GM19238 (cell line): ENCODE results near the gene HELLS.
"Not testable (repeated sequence)": the region's sequence is repeated elsewhere in the genome, so short reads cannot be mapped to it uniquely, and the experiment has no call there.

Experiments
- DNase-seq: peaks from one replicate; pipeline ENCODE4 v3.0.0; 2011; ENCODE audit warnings: low spot score; ENCODE audit not compliant: insufficient read length

Gene HELLS

DNA sequence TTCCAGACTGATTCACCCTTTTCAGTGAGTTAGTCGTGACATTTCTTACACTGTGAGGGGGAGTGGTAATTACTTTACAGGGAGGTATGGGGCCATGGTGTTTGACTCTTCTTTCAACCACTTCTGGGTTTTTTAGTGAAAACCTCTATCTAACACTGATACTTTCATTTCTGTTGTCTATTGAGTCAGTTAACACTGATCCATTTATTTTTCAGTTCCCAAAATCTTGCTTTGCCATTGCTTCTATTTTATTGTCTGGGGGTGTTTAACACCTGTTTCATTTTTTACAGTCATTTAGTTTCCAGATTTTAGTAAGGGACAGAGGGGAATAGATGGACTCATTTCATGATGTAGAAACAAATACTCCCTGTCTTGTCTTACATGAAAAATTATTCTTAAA, 61.5 kb downstream of the HELLS start:
- DNase-seq: no peak

GRCh38 chr10:94608559-94608958, 63.0 kb downstream of the HELLS start:
- DNase-seq: no peak

- DNase-seq: no peak
Measured at GRCh38 chr10:94614558-94614957, 69.0 kb downstream of the HELLS start.

GRCh38 chr10:94617389-94617944, 71.9 kb downstream of the HELLS start:
- DNase-seq: no peak

GRCh38 chr10:94622666-94623205, 77.1 kb downstream of the HELLS start:
- DNase-seq: no peak

- no peak for DNase-seq
Measured at GRCh38 chr10:94623572-94623971, 78.0 kb downstream of the HELLS start.

GRCh38 chr10:94626476-94626875, 80.9 kb downstream of the HELLS start:
- no peak for DNase-seq

GRCh38 chr10:94627511-94627910, 81.9 kb downstream of the HELLS start:
- DNase-seq: no peak

- DNase-seq: no peak
Measured at GRCh38 chr10:94630017-94630688, 84.6 kb downstream of the HELLS start.

GRCh38 chr10:94631077-94631875, 85.7 kb downstream of the HELLS start:
- no peak for DNase-seq

- DNase-seq: no peak
Measured at GRCh38 chr10:94632954-94633353, 87.4 kb downstream of the HELLS start.

- DNase-seq: not testable (repeated sequence)
Measured at GRCh38 chr10:94638097-94638496, 92.5 kb downstream of the HELLS start.

- DNase-seq: no peak
Measured at GRCh38 chr10:94639902-94640301, 94.3 kb downstream of the HELLS start.

DNA sequence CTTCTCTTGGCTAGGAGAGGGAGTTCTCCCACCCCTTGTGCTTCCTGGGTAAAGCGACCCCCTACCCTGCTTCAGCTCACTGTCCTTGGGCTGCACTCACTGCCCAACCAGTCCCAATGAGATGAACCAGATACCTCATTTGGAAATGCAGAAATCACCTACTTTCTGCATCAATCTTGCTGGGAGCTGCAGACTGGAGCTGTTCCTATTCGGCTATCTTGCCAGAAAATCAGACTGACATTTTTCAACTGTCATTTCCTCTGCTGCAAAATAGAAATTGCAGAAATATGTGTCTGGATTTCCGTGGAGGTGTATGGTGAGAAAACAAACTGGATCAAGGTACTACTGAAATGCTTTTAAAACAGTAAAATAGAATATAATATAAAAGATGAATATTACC, 95.0 kb downstream of the HELLS start:
- DNase-seq: no peak

- no peak for DNase-seq
Measured at GRCh38 chr10:94641480-94641879, 95.9 kb downstream of the HELLS start.

DNA sequence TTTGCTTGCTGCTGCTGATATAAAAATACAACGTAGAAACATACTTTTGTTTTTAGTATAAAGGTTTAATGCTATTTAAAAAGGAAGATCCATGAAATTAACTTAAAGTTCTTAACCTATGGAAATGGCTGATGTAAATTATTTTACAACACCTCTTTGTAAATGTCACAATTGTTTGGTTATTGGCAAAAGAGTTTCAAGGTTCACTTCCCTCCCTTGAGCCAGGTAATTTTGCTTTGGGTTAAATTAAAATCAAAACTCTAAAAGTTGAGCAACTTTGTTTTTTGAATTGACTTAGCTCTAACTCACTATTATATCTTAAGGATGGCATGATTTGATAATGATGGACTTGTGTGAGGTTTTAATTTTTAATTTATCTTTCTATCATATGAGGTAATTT, 98.8 kb downstream of the HELLS start:
- DNase-seq: no peak

- no peak for DNase-seq
Measured at GRCh38 chr10:94645285-94645684, 99.7 kb downstream of the HELLS start.
